Measurements from ENCODE around the gene MAG. TPM values are rescaled to one million over a fixed set of nuclear protein-coding genes. Genes with fewer than 3 reads are reported as not detected.

MAG gene
- total RNA-seq, 5 donors from 2014 or later (not counting 1 experiment from before 2014, with no cell fraction given) = 0.16 to 0.19 TPM; not detected in 3

- 88% methylated on average over 13 of the region's 18 CpGs for WGBS (ENCODE audit: insufficient coverage)
- peak overlapping the region in 1 of 2 donors; percentile 36 for H3K27ac Mint-ChIP-seq
Measured at GRCh38 chr19:35348911-35349611, 57.1 kb downstream of the MAG start.

GRCh38 chr19:35349614-35350521 is 57.9 kb downstream of the MAG start:
- no peak for ATAC-seq (replicated peaks in 1 of 4)
- H3K36me3 Mint-ChIP-seq = no peaks in the 10 kb centered on the region
- Histone ChIP-seq H3K27me3 (replicated peaks in 1 of 2; ENCODE audit: control insufficient read depth in 2 of 2, extremely low read depth in 1 of 2, insufficient read depth in 2 of 2, low read length in 1 of 2) (peaks cover 0 to 34% of the 10 kb centered on the region in 2 experiments), H3K27ac (ENCODE audit: low read length) (no peak overlapping the region), H3K4me3 (ENCODE audit: control insufficient read depth in 1 of 2, extremely low read depth in 1 of 2, low read length in 1 of 2) (no peak overlapping the region), H3K4me1 (ENCODE audit: control insufficient read depth in 1 of 2, extremely low read depth in 1 of 2, insufficient read depth in 2 of 2, low read length in 2 of 2) (peaks cover 11 to 35% of the 10 kb centered on the region in 2 experiments), H3K9me3 (no peaks in the 10 kb centered on the region), H3K36me3 (ENCODE audit: control insufficient read depth in 2 of 2, extremely low read depth in 1 of 2, insufficient read depth in 1 of 2, low read length in 1 of 2) (no peaks in the 10 kb centered on the region)
- ChIA-PET CTCF (no interaction called here), POLR2A (no interaction called here)
- WGBS (ENCODE audit: insufficient coverage) = 85% methylated on average over 10 of the region's 17 CpGs
- peaks cover 0 to 13% of the 10 kb centered on the region in 2 donors for H3K27me3 Mint-ChIP-seq
- H3K4me3 Mint-ChIP-seq = no peak overlapping the region
- H3K27ac Mint-ChIP-seq = no peak overlapping the region
- H3K4me1 Mint-ChIP-seq = peaks cover 30 to 40% (median 30%) of the 10 kb centered on the region in 3 donors
- H3K9me3 Mint-ChIP-seq = no peaks in the 10 kb centered on the region
- no peak for DNase-seq

More at GRCh38 chr19:35348911-35349611, 57.1 kb downstream of the MAG start:
- H3K4me1 Mint-ChIP-seq = peaks cover 30 to 40% (median 30%) of the 10 kb centered on the region in 3 donors
- H3K4me3 Mint-ChIP-seq = no peak overlapping the region
- CTCF ChIA-PET = no interaction called here
- POLR2A ChIA-PET = no interaction called here
- no peaks in the 10 kb centered on the region for H3K36me3 ChIP-seq (ENCODE audit: control insufficient read depth in 2 of 2, extremely low read depth in 1 of 2, insufficient read depth in 1 of 2, low read length in 1 of 2)
- peaks cover 11 to 35% of the 10 kb centered on the region in 2 experiments for H3K4me1 ChIP-seq (ENCODE audit: control insufficient read depth in 1 of 2, extremely low read depth in 1 of 2, insufficient read depth in 2 of 2, low read length in 2 of 2)
- peaks cover 0 to 13% of the 10 kb centered on the region in 2 donors for H3K27me3 Mint-ChIP-seq
- peaks cover 0 to 41% of the 10 kb centered on the region in 2 experiments for H3K27me3 ChIP-seq (replicated peaks in 1 of 2; ENCODE audit: control insufficient read depth in 2 of 2, extremely low read depth in 1 of 2, insufficient read depth in 2 of 2, low read length in 1 of 2)
- DNase-seq (no peak), ATAC-seq (replicated peaks in 1 of 4) (no peak)
- H3K4me3 ChIP-seq (ENCODE audit: control insufficient read depth in 1 of 2, extremely low read depth in 1 of 2, low read length in 1 of 2) = no peak overlapping the region
- no peaks in the 10 kb centered on the region for H3K9me3 Mint-ChIP-seq
- H3K9me3 ChIP-seq = no peaks in the 10 kb centered on the region
- H3K27ac ChIP-seq (ENCODE audit: low read length) = no peak overlapping the region
- no peaks in the 10 kb centered on the region for H3K36me3 Mint-ChIP-seq

- H3K4me1 ChIP-seq (ENCODE audit: control insufficient read depth in 1 of 2, extremely low read depth in 1 of 2, insufficient read depth in 2 of 2, low read length in 2 of 2) = peaks cover 11 to 36% of the 10 kb centered on the region in 2 experiments
- CTCF ChIA-PET = interaction anchor here in 1 of 2 donors (1.0 to 1.1 kb wide), 2 partner anchors 118 to 127 kb away, joined by 3 read pairs; no protein-coding TSS in a partner anchor
Measured at GRCh38 chr19:35350591-35350990, 58.6 kb downstream of the MAG start.

GRCh38 chr19:35351411-35352176 is 59.6 kb downstream of the MAG start:
- ATAC-seq (replicated peaks in 1 of 4) = no peak
- Mint-ChIP-seq H3K9me3 (no peaks in the 10 kb centered on the region), H3K4me1 (peaks cover 20 to 29% (median 24%) of the 10 kb centered on the region in 3 donors), H3K27ac (no peak overlapping the region), H3K36me3 (no peaks in the 10 kb centered on the region), H3K27me3 (peaks cover 0 to 11% of the 10 kb centered on the region in 2 donors), H3K4me3 (no peak overlapping the region)
- ChIA-PET CTCF (interaction anchor here (1.0 to 1.7 kb wide), 4 partner anchors 112 to 126 kb away, joined by 3 to 9 read pairs (median 3); no protein-coding TSS in a partner anchor), POLR2A (no interaction called here)
- 92% methylated on average over 39 of the region's 47 CpGs for WGBS (ENCODE audit: insufficient coverage)
- DNase-seq = no peak
- peaks cover 0 to 19% of the 10 kb centered on the region in 2 experiments for H3K27me3 ChIP-seq (replicated peaks in 1 of 2; ENCODE audit: control insufficient read depth in 2 of 2, extremely low read depth in 1 of 2, insufficient read depth in 2 of 2, low read length in 1 of 2)
- H3K9me3 ChIP-seq = no peaks in the 10 kb centered on the region
- no peak overlapping the region for H3K27ac ChIP-seq (ENCODE audit: low read length)
- peaks cover 9 to 26% of the 10 kb centered on the region in 2 experiments for H3K4me1 ChIP-seq (ENCODE audit: control insufficient read depth in 1 of 2, extremely low read depth in 1 of 2, insufficient read depth in 2 of 2, low read length in 2 of 2)
- no peak overlapping the region for H3K4me3 ChIP-seq (ENCODE audit: control insufficient read depth in 1 of 2, extremely low read depth in 1 of 2, low read length in 1 of 2)
- no peaks in the 10 kb centered on the region for H3K36me3 ChIP-seq (ENCODE audit: control insufficient read depth in 2 of 2, extremely low read depth in 1 of 2, insufficient read depth in 1 of 2, low read length in 1 of 2)

More at GRCh38 chr19:35350591-35350990, 58.6 kb downstream of the MAG start:
- Histone ChIP-seq H3K4me3 (ENCODE audit: control insufficient read depth in 1 of 2, extremely low read depth in 1 of 2, low read length in 1 of 2) (no peak overlapping the region), H3K27ac (ENCODE audit: low read length) (no peak overlapping the region), H3K9me3 (no peaks in the 10 kb centered on the region), H3K36me3 (ENCODE audit: control insufficient read depth in 2 of 2, extremely low read depth in 1 of 2, insufficient read depth in 1 of 2, low read length in 1 of 2) (no peaks in the 10 kb centered on the region), H3K27me3 (replicated peaks in 1 of 2; ENCODE audit: control insufficient read depth in 2 of 2, extremely low read depth in 1 of 2, insufficient read depth in 2 of 2, low read length in 1 of 2) (peaks cover 0 to 29% of the 10 kb centered on the region in 2 experiments)
- no peak overlapping the region for H3K27ac Mint-ChIP-seq
- DNase-seq (no peak), ATAC-seq (replicated peaks in 1 of 4) (no peak)
- WGBS (ENCODE audit: insufficient coverage) = 92% methylated on average over 4 of the region's 7 CpGs
- H3K9me3 Mint-ChIP-seq = no peaks in the 10 kb centered on the region
- no peak overlapping the region for H3K4me3 Mint-ChIP-seq
- H3K27me3 Mint-ChIP-seq = peaks cover 0 to 12% of the 10 kb centered on the region in 2 donors
- no peaks in the 10 kb centered on the region for H3K36me3 Mint-ChIP-seq
- peaks cover 30 to 39% (median 30%) of the 10 kb centered on the region in 3 donors for H3K4me1 Mint-ChIP-seq
- POLR2A ChIA-PET = no interaction called here

GRCh38 chr19:35352177-35352447 is 60.2 kb downstream of the MAG start:
- WGBS (ENCODE audit: insufficient coverage) = 85% methylated on average over 18 of the region's 18 CpGs
- Mint-ChIP-seq H3K4me1 (peaks cover 15 to 24% (median 19%) of the 10 kb centered on the region in 3 donors), H3K36me3 (no peaks in the 10 kb centered on the region), H3K27me3 (peaks cover 0 to 9% of the 10 kb centered on the region in 2 donors), H3K27ac (no peak overlapping the region), H3K4me3 (no peak overlapping the region), H3K9me3 (no peaks in the 10 kb centered on the region)
- Histone ChIP-seq H3K4me1 (ENCODE audit: control insufficient read depth in 1 of 2, extremely low read depth in 1 of 2, insufficient read depth in 2 of 2, low read length in 2 of 2) (peaks cover 6 to 21% of the 10 kb centered on the region in 2 experiments), H3K4me3 (ENCODE audit: control insufficient read depth in 1 of 2, extremely low read depth in 1 of 2, low read length in 1 of 2) (no peak overlapping the region), H3K36me3 (ENCODE audit: control insufficient read depth in 2 of 2, extremely low read depth in 1 of 2, insufficient read depth in 1 of 2, low read length in 1 of 2) (no peaks in the 10 kb centered on the region), H3K27ac (ENCODE audit: low read length) (no peak overlapping the region), H3K9me3 (no peaks in the 10 kb centered on the region), H3K27me3 (replicated peaks in 1 of 2; ENCODE audit: control insufficient read depth in 2 of 2, extremely low read depth in 1 of 2, insufficient read depth in 2 of 2, low read length in 1 of 2) (peaks cover 0 to 15% of the 10 kb centered on the region in 2 experiments)
- POLR2A ChIA-PET = no interaction called here
- no peak for ATAC-seq (replicated peaks in 1 of 4)
- CTCF ChIA-PET = interaction anchor here (0.7 to 2.3 kb wide), 4 partner anchors 20 to 143 kb away, joined by 3 to 13 read pairs (median 6); no protein-coding TSS in a partner anchor
- no peak for DNase-seq
